Brain pericyte (primary cell): ENCODE data around the gene EPYC.
A peak's percentile ranks its signal among the peaks of the same experiment; 100 is the strongest.

Experiments used
- DNase-seq: peaks from one replicate; pipeline ENCODE4 v3.0.0-alpha.2; 2012; ENCODE audit warnings: low read depth, low spot score

The EPYC gene

GRCh38 chr12:91004872-91005271 is at the start of gene EPYC:
EPYC (minus strand) TSS chr12:91004972; CDS start chr12:91002565, 2,407 bp downstream.
- no peak for DNase-seq

- DNase-seq, result peak; percentile 74
These were observed 49.4 kb upstream of the EPYC start for GRCh38 chr12:91053951-91054715.

GRCh38 chr12:91052026-91052425 is 47.3 kb upstream of the EPYC start:
- DNase-seq, result no peak

GRCh38 chr12:91044586-91044985 is 39.8 kb upstream of the EPYC start:
- DNase-seq, result no peak

GRCh38 chr12:91043408-91043807 is 38.6 kb upstream of the EPYC start:
- DNase-seq, result no peak

GRCh38 chr12:91040096-91040755 is 35.5 kb upstream of the EPYC start:
- no peak for DNase-seq

GRCh38 chr12:91037276-91037675 is 32.5 kb upstream of the EPYC start:
- no peak for DNase-seq

- no peak for DNase-seq
These were observed 28.5 kb upstream of the EPYC start for GRCh38 chr12:91033251-91033650.

GRCh38 chr12:91023326-91024004 is 18.7 kb upstream of the EPYC start:
- DNase-seq, result no peak

- DNase-seq, result no peak
These were observed 16.3 kb upstream of the EPYC start for GRCh38 chr12:91021076-91021475.

GRCh38 chr12:91019455-91019854 is 14.7 kb upstream of the EPYC start:
- DNase-seq, result no peak

- DNase-seq, result no peak
These were observed 12.9 kb upstream of the EPYC start for GRCh38 chr12:91017511-91018263.

- DNase-seq, result no peak
These were observed 12.3 kb upstream of the EPYC start for GRCh38 chr12:91017043-91017442.

GRCh38 chr12:91009319-91009950 is 4.7 kb upstream of the EPYC start:
- DNase-seq, result no peak

GRCh38 chr12:91007531-91008290 is 2.9 kb upstream of the EPYC start:
- DNase-seq, result no peak

- DNase-seq, result no peak
These were observed 1.0 kb downstream of the EPYC start for GRCh38 chr12:91003737-91004136.

- no peak for DNase-seq
These were observed 3.5 kb downstream of the EPYC start for GRCh38 chr12:91001306-91001705.

- DNase-seq, result no peak
These were observed 4.8 kb downstream of the EPYC start for GRCh38 chr12:90999966-91000365.

- no peak for DNase-seq
These were observed 5.2 kb downstream of the EPYC start for GRCh38 chr12:90999527-90999926.

GRCh38 chr12:90995010-90995409 is 9.8 kb downstream of the EPYC start:
- no peak for DNase-seq
